ENCODE data around the gene ABHD12. TPM values are rescaled to one million over a fixed set of nuclear protein-coding genes. Genes with fewer than 3 reads are reported as not detected.

Gene ABHD12
- total and polyA plus RNA-seq, 12 donors, result 17.6 to 95.8 (median 54.1) TPM

- peaks cover 0 to 74% of the 10 kb centered on the region in 2 donors for H3K36me3 ChIP-seq (replicated peaks in 1 of 2)
- peaks cover 7 to 8% of the 10 kb centered on the region in 2 donors for H3K4me1 ChIP-seq (replicated peaks in 1 of 2)
- H3K27me3 ChIP-seq, result no peaks in the 10 kb centered on the region
- WGBS, 4 donors, result 93 to 98% (median 96%) methylated on average over 14 to 16 of the region's 16 CpGs
- H3K9me3 ChIP-seq (replicated peaks in 1 of 3), result no peaks in the 10 kb centered on the region
- H3K4me3 ChIP-seq, result no peak overlapping the region
- peak in 6 of 7 donors; percentile 0 to 41 (median 8) for DNase-seq
- H3K27ac ChIP-seq, result no peak overlapping the region
- TF ChIP-seq POLR2A (IDR thresholded peaks at IDR 0.05), result no peak
- no peak for TF ChIP-seq CTCF (IDR thresholded peaks at IDR 0.05)
- intact Hi-C loops (cut with DNase I), result no loop called here
Measured at GRCh38 chr20:25287631-25288290, 102.9 kb downstream of the ABHD12 start.

GRCh38 chr20:25286917-25287316 is 103.7 kb downstream of the ABHD12 start:
- Histone ChIP-seq H3K9me3 (replicated peaks in 1 of 3) (no peaks in the 10 kb centered on the region), H3K4me1 (replicated peaks in 1 of 2) (peaks cover 7 to 8% of the 10 kb centered on the region in 2 donors), H3K4me3 (no peak overlapping the region), H3K36me3 (replicated peaks in 1 of 2) (peaks cover 0 to 82% of the 10 kb centered on the region in 2 donors), H3K27me3 (no peaks in the 10 kb centered on the region), H3K27ac (no peak overlapping the region)
- peak in 6 of 7 donors; percentile 0 to 36 (median 6) for DNase-seq
- no peak for TF ChIP-seq CTCF (IDR thresholded peaks at IDR 0.05)
- TF ChIP-seq POLR2A (IDR thresholded peaks at IDR 0.05), result no peak
- 89 to 98% (median 95%) methylated on average over 7 to 12 of the region's 12 CpGs for WGBS, 4 donors
- intact Hi-C loops (cut with DNase I), result no loop called here

- intact Hi-C loops (cut with DNase I), result no loop called here
- no peak overlapping the region for H3K4me3 ChIP-seq
- 89 to 95% (median 90%) methylated on average over 18 to 24 of the region's 24 CpGs for WGBS, 4 donors
- no peak for TF ChIP-seq POLR2A (IDR thresholded peaks at IDR 0.05)
- TF ChIP-seq CTCF (IDR thresholded peaks at IDR 0.05), result no peak
- peak; percentile 0 to 39 (median 11) for DNase-seq
- peaks cover 0 to 90% of the 10 kb centered on the region in 2 donors for H3K36me3 ChIP-seq (replicated peaks in 1 of 2)
- no peaks in the 10 kb centered on the region for H3K27me3 ChIP-seq
- no peak overlapping the region for H3K27ac ChIP-seq
- H3K9me3 ChIP-seq (replicated peaks in 1 of 3), result no peaks in the 10 kb centered on the region
- peaks cover 0 to under 1% of the 10 kb centered on the region in 2 donors for H3K4me1 ChIP-seq (replicated peaks in 1 of 2)
Measured at GRCh38 chr20:25285856-25286798, 104.5 kb downstream of the ABHD12 start.

- Histone ChIP-seq H3K4me3 (no peak overlapping the region), H3K9me3 (replicated peaks in 1 of 3) (no peaks in the 10 kb centered on the region), H3K36me3 (replicated peaks in 1 of 2) (peaks cover 0 to 92% of the 10 kb centered on the region in 2 donors), H3K4me1 (replicated peaks in 1 of 2) (no peaks in the 10 kb centered on the region), H3K27me3 (no peaks in the 10 kb centered on the region), H3K27ac (no peak overlapping the region)
- 86 to 90% (median 90%) methylated on average over 21 to 26 of the region's 26 CpGs for WGBS, 4 donors
- no peak for TF ChIP-seq CTCF (IDR thresholded peaks at IDR 0.05)
- no peak for TF ChIP-seq POLR2A (IDR thresholded peaks at IDR 0.05)
- intact Hi-C loops (cut with DNase I), result no loop called here
- DNase-seq, result peak in 5 of 7 donors; percentile 5 to 48 (median 13)
Measured at GRCh38 chr20:25285091-25285647, 105.5 kb downstream of the ABHD12 start.
